Upper lobe of right lung (tissue), 1 donor: ENCODE data around the gene MYO5B. TPM values are rescaled to one million over a fixed set of nuclear protein-coding genes. Genes with fewer than 3 reads are reported as not detected.

Source experiments
- ATAC-seq: fragments of 200-7000 bp; cut with Tn5 transposase; one replicate; pipeline ENCODE4 v1.9.1; 2020; ENCODE audit warnings: mild to moderate bottlenecking, moderate library complexity
- DNase-seq: peaks from one replicate; pipeline ENCODE4 v3.0.0-alpha.2; 2020
- H3K27ac ChIP-seq: fragments of 200-600 bp; one replicate; pipeline ENCODE4 v1.8.0; 2022
- H3K27me3 ChIP-seq: fragments of 200-600 bp; one replicate; pipeline ENCODE4 v1.8.0; 2022; ENCODE audit warnings: mild to moderate bottlenecking
- H3K36me3 ChIP-seq: fragments of 200-600 bp; one replicate; pipeline ENCODE4 v1.8.0; 2022
- H3K4me1 ChIP-seq: fragments of 200-600 bp; one replicate; pipeline ENCODE4 v1.8.0; 2022
- H3K4me3 ChIP-seq: fragments of 200-600 bp; one replicate; pipeline ENCODE4 v1.8.0; 2022; ENCODE audit warnings: mild to moderate bottlenecking
- H3K9me3 ChIP-seq: fragments of 200-600 bp; one replicate; pipeline ENCODE4 v1.8.0; 2022
- CTCF ChIP-seq: fragments of 200-600 bp; IDR thresholded peaks from one replicate; pipeline ENCODE4 v1.8.0; 2022; ENCODE audit warnings: antibody characterized with exemption
- intact Hi-C: fragments of 100-400 bp; cut with DNase I; formaldehyde crosslinking; loops from one replicate; pipeline ENCODE4 v1.11.0; 2022
- total RNA-seq: library from RNA; stranded (reverse); fragmentation: NEBNext Ultra II Directional; extraction: Animal tissue kit (Norgen Biotek cat#: 25700); gene quantifications from one replicate; pipeline ENCODE4 v1.2.1, GENCODE V29; 2021
- donor health status: DM: no; HTN: yes; CAD: no; lungs with severe emphysema.

MYO5B gene
- total RNA-seq, 1 donor from 2014 or later, result 31.6 TPM

GRCh38 chr18:49949951-49950395 lies 245.0 kb downstream of the MYO5B start:
- Histone ChIP-seq H3K36me3 (no peaks in the 10 kb centered on the region), H3K27me3 (peaks cover 5% of the 10 kb centered on the region), H3K27ac (no peak overlapping the region), H3K4me3 (no peak overlapping the region), H3K9me3 (no peaks in the 10 kb centered on the region), H3K4me1 (no peaks in the 10 kb centered on the region)
- DNase-seq, result no peak
- intact Hi-C loops, result no loop called here
- ATAC-seq, result no peak
- TF ChIP-seq CTCF, result no peak

- peaks cover 5% of the 10 kb centered on the region for H3K27me3 ChIP-seq
- ATAC-seq (no peak), DNase-seq (no peak)
- H3K9me3 ChIP-seq, result no peaks in the 10 kb centered on the region
- no peak for TF ChIP-seq CTCF
- no peaks in the 10 kb centered on the region for H3K36me3 ChIP-seq
- no peaks in the 10 kb centered on the region for H3K4me1 ChIP-seq
- H3K27ac ChIP-seq, result no peak overlapping the region
- H3K4me3 ChIP-seq, result no peak overlapping the region
- intact Hi-C loops, result no loop called here
These were observed 246.0 kb downstream of the MYO5B start for GRCh38 chr18:49948975-49949374.

- ATAC-seq (peak; percentile 68), DNase-seq (no peak)
- Histone ChIP-seq H3K27me3 (peaks cover 5% of the 10 kb centered on the region), H3K4me3 (no peak overlapping the region), H3K4me1 (no peaks in the 10 kb centered on the region), H3K36me3 (no peaks in the 10 kb centered on the region), H3K27ac (no peak overlapping the region), H3K9me3 (no peaks in the 10 kb centered on the region)
- TF ChIP-seq CTCF, result no peak
- intact Hi-C loops, result no loop called here
These were observed 250.3 kb downstream of the MYO5B start for GRCh38 chr18:49944663-49945062.

- no peak overlapping the region for H3K27ac ChIP-seq
- intact Hi-C loops, result no loop called here
- no peak overlapping the region for H3K4me3 ChIP-seq
- no peak for TF ChIP-seq CTCF
- no peaks in the 10 kb centered on the region for H3K27me3 ChIP-seq
- ATAC-seq, result no peak
- DNase-seq, result no peak
- no peaks in the 10 kb centered on the region for H3K4me1 ChIP-seq
- H3K9me3 ChIP-seq, result no peaks in the 10 kb centered on the region
- no peaks in the 10 kb centered on the region for H3K36me3 ChIP-seq
These were observed 258.1 kb downstream of the MYO5B start for GRCh38 chr18:49936821-49937220.

- DNase-seq (no peak), ATAC-seq (no peak)
- intact Hi-C loops, result no loop called here
These were observed 259.7 kb downstream of the MYO5B start for GRCh38 chr18:49935215-49935614.

More at GRCh38 chr18:49935215-49935614, 259.7 kb downstream of the MYO5B start:
- no peak overlapping the region for H3K4me3 ChIP-seq
- H3K36me3 ChIP-seq, result no peaks in the 10 kb centered on the region
- no peak for TF ChIP-seq CTCF
- H3K9me3 ChIP-seq, result no peaks in the 10 kb centered on the region
- no peaks in the 10 kb centered on the region for H3K4me1 ChIP-seq
- no peak overlapping the region for H3K27ac ChIP-seq
- no peaks in the 10 kb centered on the region for H3K27me3 ChIP-seq
